Esophagus muscularis mucosa (tissue), 4 donors: ENCODE data around the gene NT5C2.

ENCODE experiments used
- CTCF ChIP-seq, 3 experiments: fragments of 200-600 bp in 2 of 3; fragments of 450-650 bp in 1 of 3; sonication (generic) in 2 of 3; IDR thresholded peaks; one replicate each; pipeline ENCODE4 v1.5.1; 2017 to 2019; ENCODE audit warnings: antibody characterized with exemption in 3 of 3, mild to moderate bottlenecking in 2 of 3, moderate library complexity in 1 of 3
- EP300 ChIP-seq: sonication (generic); formaldehyde crosslinking; IDR thresholded peaks from one replicate; pipeline ENCODE4 v1.6.1; 2017; ENCODE audit warnings: antibody characterized with exemption
- POLR2A ChIP-seq: fragments of 450-650 bp; IDR thresholded peaks from one replicate; pipeline ENCODE4 v1.6.1; 2017; ENCODE audit warnings: antibody characterized with exemption, moderate library complexity, mild to moderate bottlenecking, low read depth

DNA sequence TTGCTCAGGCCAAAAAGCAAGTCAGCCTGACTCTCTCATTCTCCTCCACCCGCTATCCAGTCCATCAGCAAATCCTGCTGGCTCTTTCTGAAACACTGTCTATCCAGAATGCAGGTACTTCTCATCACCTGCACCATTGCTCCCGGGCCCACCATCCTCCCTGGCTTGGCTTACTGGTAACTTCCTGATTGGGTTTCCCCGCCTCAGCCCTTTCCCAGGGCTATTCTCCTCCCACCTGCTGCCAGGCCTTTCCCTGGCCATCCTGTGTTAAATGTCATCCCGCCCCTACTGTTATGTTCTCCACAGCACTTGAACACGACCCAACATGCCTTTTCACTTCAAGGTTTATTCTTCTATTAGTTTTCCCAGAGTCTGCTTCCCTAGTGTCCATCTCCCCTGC, 150.9 kb downstream of the NT5C2 start:
- TF ChIP-seq CTCF (IDR thresholded peaks at IDR 0.05) (no peak), EP300 (no peak), POLR2A (no peak)
